ENCODE measurements around the gene SSNA1.

SSNA1 gene

DNA sequence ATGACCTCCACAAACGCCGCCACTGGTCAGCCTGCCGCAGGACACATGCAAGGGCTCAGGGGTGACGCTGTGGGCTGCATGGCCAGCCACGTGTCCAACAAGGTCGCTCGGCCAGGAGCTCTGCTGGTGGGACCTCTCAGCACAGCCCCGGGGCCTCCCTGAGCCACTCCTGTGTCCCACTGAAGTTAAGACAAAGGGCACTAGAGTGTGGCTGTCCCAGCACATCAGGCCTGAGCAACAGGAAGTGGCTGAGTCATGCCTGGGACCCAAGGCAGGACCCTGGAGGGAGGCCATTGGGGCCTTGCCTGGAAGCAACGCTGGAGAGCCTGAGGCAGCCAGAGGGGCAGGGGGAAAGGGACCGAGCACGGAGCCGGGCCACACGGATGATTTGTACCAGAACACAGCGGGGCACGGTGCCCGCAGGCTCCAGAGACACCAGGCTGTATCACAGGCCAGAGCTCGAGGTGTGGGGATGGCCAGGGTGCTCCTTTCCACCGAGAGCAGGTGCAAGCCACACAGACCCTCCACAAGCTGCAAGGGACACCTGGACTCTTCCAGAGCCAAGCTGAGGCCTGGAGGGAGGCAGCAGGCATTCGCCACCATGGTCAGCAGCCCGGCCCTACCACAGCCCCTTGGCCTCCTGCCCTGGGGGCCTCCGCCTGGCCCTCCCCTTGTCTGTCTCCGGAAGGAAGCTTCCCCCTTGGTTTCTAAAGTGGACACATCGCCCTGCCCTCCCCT, 10.1 kb upstream of the SSNA1 start:
- TF ChIP-seq CREB1 (IDR thresholded peaks at IDR 0.05; ENCODE audit: low read depth) (no peak), ZBTB7A (IDR thresholded peaks at IDR 0.05; ENCODE audit: low read depth) (no peak), CEBPB (IDR thresholded peaks at IDR 0.05) (no peak), TCF12 (IDR thresholded peaks at IDR 0.05; ENCODE audit: low read depth) (no peak), EGR1 (IDR thresholded peaks at IDR 0.05) (no peak), TAF1 (IDR thresholded peaks at IDR 0.05; ENCODE audit: low read depth) (no peak), FOXM1 (IDR thresholded peaks at IDR 0.05; ENCODE audit: borderline replicate concordance, low read depth) (no peak), NFIC (IDR thresholded peaks at IDR 0.05) (no peak), EP300 (IDR thresholded peaks at IDR 0.05; ENCODE audit: borderline replicate concordance) (no peak), RAD21 (IDR thresholded peaks at IDR 0.05; ENCODE audit: low read depth) (no peak), TEAD4 (IDR thresholded peaks at IDR 0.05) (no peak), YY1 (IDR thresholded peaks at IDR 0.05; ENCODE audit: low read depth) (no peak)
- TF ChIP-seq, protein P1, sequence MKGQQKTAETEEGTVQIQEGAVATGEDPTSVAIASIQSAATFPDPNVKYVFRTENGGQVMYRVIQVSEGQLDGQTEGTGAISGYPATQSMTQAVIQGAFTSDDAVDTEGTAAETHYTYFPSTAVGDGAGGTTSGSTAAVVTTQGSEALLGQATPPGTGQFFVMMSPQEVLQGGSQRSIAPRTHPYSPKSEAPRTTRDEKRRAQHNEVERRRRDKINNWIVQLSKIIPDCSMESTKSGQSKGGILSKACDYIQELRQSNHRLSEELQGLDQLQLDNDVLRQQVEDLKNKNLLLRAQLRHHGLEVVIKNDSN (IDR thresholded peaks at IDR 0.05) = no peak
- TF ChIP-seq, protein P2, sequence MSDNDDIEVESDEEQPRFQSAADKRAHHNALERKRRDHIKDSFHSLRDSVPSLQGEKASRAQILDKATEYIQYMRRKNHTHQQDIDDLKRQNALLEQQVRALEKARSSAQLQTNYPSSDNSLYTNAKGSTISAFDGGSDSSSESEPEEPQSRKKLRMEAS (IDR thresholded peaks at IDR 0.05) = no peak
- TF ChIP-seq, protein P3, sequence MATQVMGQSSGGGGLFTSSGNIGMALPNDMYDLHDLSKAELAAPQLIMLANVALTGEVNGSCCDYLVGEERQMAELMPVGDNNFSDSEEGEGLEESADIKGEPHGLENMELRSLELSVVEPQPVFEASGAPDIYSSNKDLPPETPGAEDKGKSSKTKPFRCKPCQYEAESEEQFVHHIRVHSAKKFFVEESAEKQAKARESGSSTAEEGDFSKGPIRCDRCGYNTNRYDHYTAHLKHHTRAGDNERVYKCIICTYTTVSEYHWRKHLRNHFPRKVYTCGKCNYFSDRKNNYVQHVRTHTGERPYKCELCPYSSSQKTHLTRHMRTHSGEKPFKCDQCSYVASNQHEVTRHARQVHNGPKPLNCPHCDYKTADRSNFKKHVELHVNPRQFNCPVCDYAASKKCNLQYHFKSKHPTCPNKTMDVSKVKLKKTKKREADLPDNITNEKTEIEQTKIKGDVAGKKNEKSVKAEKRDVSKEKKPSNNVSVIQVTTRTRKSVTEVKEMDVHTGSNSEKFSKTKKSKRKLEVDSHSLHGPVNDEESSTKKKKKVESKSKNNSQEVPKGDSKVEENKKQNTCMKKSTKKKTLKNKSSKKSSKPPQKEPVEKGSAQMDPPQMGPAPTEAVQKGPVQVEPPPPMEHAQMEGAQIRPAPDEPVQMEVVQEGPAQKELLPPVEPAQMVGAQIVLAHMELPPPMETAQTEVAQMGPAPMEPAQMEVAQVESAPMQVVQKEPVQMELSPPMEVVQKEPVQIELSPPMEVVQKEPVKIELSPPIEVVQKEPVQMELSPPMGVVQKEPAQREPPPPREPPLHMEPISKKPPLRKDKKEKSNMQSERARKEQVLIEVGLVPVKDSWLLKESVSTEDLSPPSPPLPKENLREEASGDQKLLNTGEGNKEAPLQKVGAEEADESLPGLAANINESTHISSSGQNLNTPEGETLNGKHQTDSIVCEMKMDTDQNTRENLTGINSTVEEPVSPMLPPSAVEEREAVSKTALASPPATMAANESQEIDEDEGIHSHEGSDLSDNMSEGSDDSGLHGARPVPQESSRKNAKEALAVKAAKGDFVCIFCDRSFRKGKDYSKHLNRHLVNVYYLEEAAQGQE (IDR thresholded peaks at IDR 0.05; ENCODE audit: low read depth) = no peak

DNA sequence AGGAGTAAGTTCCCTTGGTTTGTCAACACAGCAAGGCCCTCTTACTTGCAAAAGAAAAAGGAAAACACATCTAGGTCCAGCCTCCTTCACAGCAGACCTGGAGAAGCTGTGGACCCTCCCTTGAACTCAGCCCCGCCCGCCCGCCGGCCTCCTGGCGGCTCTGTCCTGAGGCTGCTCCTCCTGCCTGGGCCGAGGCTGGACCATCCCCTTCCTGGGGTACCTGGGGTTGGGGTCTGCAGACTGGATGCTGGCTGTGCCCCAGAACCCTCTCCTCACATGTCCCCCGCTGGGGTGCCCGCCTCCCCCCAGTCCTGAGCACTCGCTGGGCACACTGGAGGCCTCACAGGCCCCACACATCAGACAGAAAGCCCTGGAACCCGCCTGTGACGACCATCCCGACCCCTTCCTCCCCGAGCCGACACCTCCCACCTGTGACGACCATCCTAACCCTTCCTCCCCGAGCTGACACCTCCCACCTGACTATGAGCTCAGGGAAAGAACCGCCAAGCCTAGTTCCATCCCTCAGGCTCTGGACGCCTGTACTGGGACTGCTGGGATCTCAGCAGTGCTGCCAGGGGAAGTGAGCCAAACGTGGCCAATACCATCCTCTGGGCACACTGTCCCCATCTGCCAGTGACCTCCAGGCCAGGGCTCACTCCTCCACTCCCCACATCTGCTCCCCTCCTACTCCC, 9.4 kb upstream of the SSNA1 start:
- TF ChIP-seq FOXM1 (IDR thresholded peaks at IDR 0.05; ENCODE audit: borderline replicate concordance, low read depth) (no peak), CREB1 (IDR thresholded peaks at IDR 0.05; ENCODE audit: low read depth) (no peak), EGR1 (IDR thresholded peaks at IDR 0.05) (no peak), ZBTB7A (IDR thresholded peaks at IDR 0.05; ENCODE audit: low read depth) (no peak), TAF1 (IDR thresholded peaks at IDR 0.05; ENCODE audit: low read depth) (no peak), TCF12 (IDR thresholded peaks at IDR 0.05; ENCODE audit: low read depth) (no peak), TEAD4 (IDR thresholded peaks at IDR 0.05) (no peak), YY1 (IDR thresholded peaks at IDR 0.05; ENCODE audit: low read depth) (no peak), EP300 (IDR thresholded peaks at IDR 0.05; ENCODE audit: borderline replicate concordance) (no peak), NFIC (IDR thresholded peaks at IDR 0.05) (no peak), CEBPB (IDR thresholded peaks at IDR 0.05) (no peak)
- TF ChIP-seq, protein P1 (IDR thresholded peaks at IDR 0.05) = no peak
- TF ChIP-seq, protein P2 (IDR thresholded peaks at IDR 0.05) = no peak
- TF ChIP-seq, protein P3 (IDR thresholded peaks at IDR 0.05; ENCODE audit: low read depth) = no peak

DNA sequence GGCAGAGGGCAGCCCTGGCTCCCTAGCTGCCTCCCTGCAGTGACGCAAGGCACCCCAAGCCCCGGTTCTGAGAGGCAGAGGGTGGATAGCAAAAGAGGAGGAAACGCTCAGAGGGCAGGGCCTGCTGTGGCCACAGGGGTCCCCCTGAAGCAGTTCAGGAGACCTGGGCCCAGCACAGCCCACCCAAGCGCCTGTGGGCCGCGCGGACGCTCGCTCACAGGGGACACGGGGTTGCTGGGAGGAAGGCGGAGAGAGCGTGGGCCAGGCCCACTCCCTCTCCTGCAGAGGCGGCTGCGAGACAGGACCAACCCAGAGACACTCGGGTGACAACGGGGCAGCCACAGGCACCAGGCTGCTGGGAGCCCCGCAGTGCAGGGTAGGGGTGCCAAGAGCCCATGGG, 8.7 kb upstream of the SSNA1 start:
- TF ChIP-seq CREB1 (IDR thresholded peaks at IDR 0.05; ENCODE audit: low read depth) (no peak), TCF12 (IDR thresholded peaks at IDR 0.05; ENCODE audit: low read depth) (no peak), ZBTB7A (IDR thresholded peaks at IDR 0.05; ENCODE audit: low read depth) (no peak)

DNA sequence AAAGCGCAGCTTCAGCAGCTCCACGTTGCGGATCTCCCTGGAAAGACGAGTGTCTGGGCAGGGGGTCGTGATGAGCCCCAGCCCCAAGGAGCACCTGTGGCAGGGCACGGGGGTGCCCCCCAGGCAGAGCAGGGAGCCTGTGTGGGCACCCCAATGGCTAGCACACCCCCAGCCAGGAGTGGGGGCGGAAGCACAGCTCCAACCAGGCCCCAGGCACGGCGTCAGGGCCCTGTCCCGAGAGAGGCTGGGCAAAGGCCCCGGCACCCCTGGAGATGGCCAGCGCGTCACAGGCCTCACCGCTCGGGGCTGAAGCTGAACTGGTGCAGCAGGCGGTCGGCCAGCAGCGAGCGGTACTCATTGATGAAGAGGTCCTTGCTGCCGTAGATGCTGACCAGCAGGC, 8.0 kb upstream of the SSNA1 start:
- no peak for TF ChIP-seq TAF1 (IDR thresholded peaks at IDR 0.05; ENCODE audit: low read depth)

DNA sequence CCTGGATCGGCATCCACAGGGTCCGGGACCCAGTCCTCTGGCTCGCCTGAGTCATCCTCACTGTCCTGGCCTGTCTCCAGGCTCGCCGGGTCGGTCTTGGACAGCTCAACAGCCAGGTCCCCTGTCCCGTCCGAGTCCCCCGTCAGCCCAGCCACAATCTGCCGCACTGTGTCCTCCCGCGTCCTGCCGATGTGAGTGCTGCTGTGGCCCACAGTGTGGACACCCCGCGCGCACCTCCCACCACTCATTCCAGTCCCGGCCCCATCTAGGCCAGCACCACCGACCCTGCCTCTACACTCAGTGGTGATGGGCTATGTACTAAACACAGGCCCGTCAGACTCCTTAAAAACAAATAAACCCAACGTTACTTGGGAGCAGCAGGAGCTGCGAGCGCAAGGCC, 6.8 kb upstream of the SSNA1 start:
- TF ChIP-seq RAD21 (IDR thresholded peaks at IDR 0.05; ENCODE audit: low read depth) (no peak), ZBTB7A (IDR thresholded peaks at IDR 0.05; ENCODE audit: low read depth) (no peak), TAF1 (IDR thresholded peaks at IDR 0.05; ENCODE audit: low read depth) (no peak), TEAD4 (IDR thresholded peaks at IDR 0.05) (no peak)
- TF ChIP-seq, protein P1 (IDR thresholded peaks at IDR 0.05) = no peak
- TF ChIP-seq, protein P2 (IDR thresholded peaks at IDR 0.05) = no peak

All from Ishikawa (cell line).